ENCODE measurements around the gene PCGF1. TPM values are rescaled to one million over a fixed set of nuclear protein-coding genes. Genes with fewer than 3 reads are reported as not detected.

The PCGF1 gene
- total and polyA plus RNA-seq, 2 of the 13 experiments (the other 11 are each of a cell fraction or from before 2014, with no cell fraction given): 20.4 to 22.6 TPM

DNA sequence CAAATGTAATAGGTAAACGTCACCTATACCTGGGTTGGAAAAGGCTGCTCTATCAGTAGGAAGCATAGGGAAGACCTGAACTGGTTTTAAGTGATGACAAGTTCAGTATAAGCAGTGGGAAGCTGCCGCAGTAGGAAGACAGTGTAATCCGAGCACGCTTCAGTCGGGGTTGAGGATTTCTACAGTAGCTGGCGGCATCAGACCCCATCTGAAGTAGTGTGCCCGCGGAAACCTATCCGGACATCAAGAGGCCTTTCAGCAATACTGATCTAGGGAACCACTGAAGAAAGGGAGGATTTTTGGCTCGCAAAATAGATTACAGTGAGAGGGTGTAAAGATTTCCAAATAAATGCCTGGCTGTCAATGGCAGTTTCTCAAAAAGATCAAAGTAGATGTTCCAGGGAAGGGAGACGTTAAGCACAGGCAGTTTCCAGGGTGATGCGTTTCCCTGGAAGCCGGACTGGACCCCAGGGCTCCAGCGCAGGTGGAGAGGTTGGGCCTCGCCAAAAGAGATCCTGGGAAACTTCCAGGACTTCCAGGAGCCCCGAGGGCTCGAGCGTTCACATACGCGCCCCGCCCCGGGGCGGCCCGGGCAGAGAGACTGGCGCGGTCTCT lies 40.9 kb upstream of the PCGF1 start (continued):
- TF ChIP-seq IKZF5 (CRISPR knock-in tag; IDR thresholded peaks at IDR 0.05) (no peak), SOX6 (IDR thresholded peaks at IDR 0.05) (no peak), SOX6 (CRISPR knock-in tag; IDR thresholded peaks at IDR 0.05) (peak; percentile 42; the same call in 1 of the 2 replicates), HIVEP1 (CRISPR knock-in tag; IDR thresholded peaks at IDR 0.05) (0 out of 2 replicates have a peak, but pooled peaks have one; percentile 41), HNRNPL (IDR thresholded peaks at IDR 0.05; ENCODE audit: low read depth, low read length) (no peak), KDM5B (CRISPR knock-in tag; IDR thresholded peaks at IDR 0.05; ENCODE audit: borderline replicate concordance) (peak; percentile 29; the same call in 1 of the 2 replicates), ISX (CRISPR knock-in tag; conservative IDR thresholded peaks at IDR 0.05) (no peak), ZNF414 (CRISPR knock-in tag; IDR thresholded peaks at IDR 0.05) (no peak), ASH2L (IDR thresholded peaks at IDR 0.05; ENCODE audit: insufficient read length, low read depth, low read length) (no peak), EZH2 (conservative IDR thresholded peaks at IDR 0.05; ENCODE audit: low read depth, low read length) (0 out of 2 replicates have a peak, but pooled peaks have one; percentile 31), ZNF839 (CRISPR knock-in tag; IDR thresholded peaks at IDR 0.05; ENCODE audit: borderline replicate concordance) (no peak), BHLHE40 (IDR thresholded peaks at IDR 0.05; ENCODE audit: low read length) (no peak), TBX2 (CRISPR knock-in tag; IDR thresholded peaks at IDR 0.05; ENCODE audit: borderline replicate concordance) (no peak)
- TF ChIP-seq, protein P1, sequence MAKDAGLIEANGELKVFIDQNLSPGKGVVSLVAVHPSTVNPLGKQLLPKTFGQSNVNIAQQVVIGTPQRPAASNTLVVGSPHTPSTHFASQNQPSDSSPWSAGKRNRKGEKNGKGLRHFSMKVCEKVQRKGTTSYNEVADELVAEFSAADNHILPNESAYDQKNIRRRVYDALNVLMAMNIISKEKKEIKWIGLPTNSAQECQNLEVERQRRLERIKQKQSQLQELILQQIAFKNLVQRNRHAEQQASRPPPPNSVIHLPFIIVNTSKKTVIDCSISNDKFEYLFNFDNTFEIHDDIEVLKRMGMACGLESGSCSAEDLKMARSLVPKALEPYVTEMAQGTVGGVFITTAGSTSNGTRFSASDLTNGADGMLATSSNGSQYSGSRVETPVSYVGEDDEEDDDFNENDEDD (CRISPR knock-in tag; IDR thresholded peaks at IDR 0.05; ENCODE audit: borderline replicate concordance): no peak
- TF ChIP-seq, protein P2, sequence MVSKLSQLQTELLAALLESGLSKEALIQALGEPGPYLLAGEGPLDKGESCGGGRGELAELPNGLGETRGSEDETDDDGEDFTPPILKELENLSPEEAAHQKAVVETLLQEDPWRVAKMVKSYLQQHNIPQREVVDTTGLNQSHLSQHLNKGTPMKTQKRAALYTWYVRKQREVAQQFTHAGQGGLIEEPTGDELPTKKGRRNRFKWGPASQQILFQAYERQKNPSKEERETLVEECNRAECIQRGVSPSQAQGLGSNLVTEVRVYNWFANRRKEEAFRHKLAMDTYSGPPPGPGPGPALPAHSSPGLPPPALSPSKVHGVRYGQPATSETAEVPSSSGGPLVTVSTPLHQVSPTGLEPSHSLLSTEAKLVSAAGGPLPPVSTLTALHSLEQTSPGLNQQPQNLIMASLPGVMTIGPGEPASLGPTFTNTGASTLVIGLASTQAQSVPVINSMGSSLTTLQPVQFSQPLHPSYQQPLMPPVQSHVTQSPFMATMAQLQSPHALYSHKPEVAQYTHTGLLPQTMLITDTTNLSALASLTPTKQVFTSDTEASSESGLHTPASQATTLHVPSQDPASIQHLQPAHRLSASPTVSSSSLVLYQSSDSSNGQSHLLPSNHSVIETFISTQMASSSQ (IDR thresholded peaks at IDR 0.05; ENCODE audit: low read depth): no peak
- TF ChIP-seq, protein P2 (CRISPR knock-in tag; IDR thresholded peaks at IDR 0.05; ENCODE audit: borderline replicate concordance): no peak
- TF ChIP-seq, protein P3, sequence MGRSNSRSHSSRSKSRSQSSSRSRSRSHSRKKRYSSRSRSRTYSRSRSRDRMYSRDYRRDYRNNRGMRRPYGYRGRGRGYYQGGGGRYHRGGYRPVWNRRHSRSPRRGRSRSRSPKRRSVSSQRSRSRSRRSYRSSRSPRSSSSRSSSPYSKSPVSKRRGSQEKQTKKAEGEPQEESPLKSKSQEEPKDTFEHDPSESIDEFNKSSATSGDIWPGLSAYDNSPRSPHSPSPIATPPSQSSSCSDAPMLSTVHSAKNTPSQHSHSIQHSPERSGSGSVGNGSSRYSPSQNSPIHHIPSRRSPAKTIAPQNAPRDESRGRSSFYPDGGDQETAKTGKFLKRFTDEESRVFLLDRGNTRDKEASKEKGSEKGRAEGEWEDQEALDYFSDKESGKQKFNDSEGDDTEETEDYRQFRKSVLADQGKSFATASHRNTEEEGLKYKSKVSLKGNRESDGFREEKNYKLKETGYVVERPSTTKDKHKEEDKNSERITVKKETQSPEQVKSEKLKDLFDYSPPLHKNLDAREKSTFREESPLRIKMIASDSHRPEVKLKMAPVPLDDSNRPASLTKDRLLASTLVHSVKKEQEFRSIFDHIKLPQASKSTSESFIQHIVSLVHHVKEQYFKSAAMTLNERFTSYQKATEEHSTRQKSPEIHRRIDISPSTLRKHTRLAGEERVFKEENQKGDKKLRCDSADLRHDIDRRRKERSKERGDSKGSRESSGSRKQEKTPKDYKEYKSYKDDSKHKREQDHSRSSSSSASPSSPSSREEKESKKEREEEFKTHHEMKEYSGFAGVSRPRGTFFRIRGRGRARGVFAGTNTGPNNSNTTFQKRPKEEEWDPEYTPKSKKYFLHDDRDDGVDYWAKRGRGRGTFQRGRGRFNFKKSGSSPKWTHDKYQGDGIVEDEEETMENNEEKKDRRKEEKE (IDR thresholded peaks at IDR 0.05): no peak
